Epithelial cell of proximal tubule (primary cell): Measurements from ENCODE around the gene CPLANE1. TPM values are rescaled to one million over a fixed set of nuclear protein-coding genes. Genes with fewer than 3 reads are reported as not detected.

Experiments
- DNase-seq: peaks from one replicate; pipeline ENCODE4 v3.0.0-alpha.2; 2011; ENCODE audit warnings: low read depth
- H3K4me3 ChIP-seq: 2 replicates; pipeline ENCODE4 v1.5.1; 2011; ENCODE audit warnings: low read depth, mild to moderate bottlenecking, low read length
- total RNA-seq: library from RNA; depleted of rRNA; stranded (reverse); fragments of >200 nt; gene quantifications from 2 replicates; pipeline ENCODE4 v1.2.3, GENCODE V29; 2015
- TF ChIP-seq, protein P1 (sequence below): conservative IDR thresholded peaks from 2 replicates; pipeline ENCODE4 v1.5.1; 2012; ENCODE audit warnings: low read depth, mild to moderate bottlenecking, low read length

Gene CPLANE1
- total RNA-seq, 1 donor from 2014 or later = 12.5 TPM

DNA sequence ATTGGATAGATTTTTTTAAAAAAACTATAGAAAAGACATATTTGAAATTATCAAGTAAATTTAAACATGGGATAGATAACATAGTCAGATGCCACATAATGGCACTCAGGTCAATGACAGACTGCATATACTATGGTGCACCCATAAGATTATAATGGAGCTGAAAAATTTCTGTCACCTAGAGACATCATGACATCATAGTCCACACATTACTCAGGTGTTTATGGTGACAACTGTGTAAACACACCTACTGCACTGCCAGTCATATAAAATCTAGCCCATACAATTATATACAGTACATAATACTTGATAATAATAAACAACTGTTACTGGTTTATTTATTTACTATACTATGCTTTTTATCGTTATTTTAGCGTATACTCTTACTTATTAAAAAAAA lies 58.6 kb downstream of the CPLANE1 start:
- DNase-seq = no peak
- H3K4me3 ChIP-seq = no peak overlapping the region
- TF ChIP-seq, protein P1, sequence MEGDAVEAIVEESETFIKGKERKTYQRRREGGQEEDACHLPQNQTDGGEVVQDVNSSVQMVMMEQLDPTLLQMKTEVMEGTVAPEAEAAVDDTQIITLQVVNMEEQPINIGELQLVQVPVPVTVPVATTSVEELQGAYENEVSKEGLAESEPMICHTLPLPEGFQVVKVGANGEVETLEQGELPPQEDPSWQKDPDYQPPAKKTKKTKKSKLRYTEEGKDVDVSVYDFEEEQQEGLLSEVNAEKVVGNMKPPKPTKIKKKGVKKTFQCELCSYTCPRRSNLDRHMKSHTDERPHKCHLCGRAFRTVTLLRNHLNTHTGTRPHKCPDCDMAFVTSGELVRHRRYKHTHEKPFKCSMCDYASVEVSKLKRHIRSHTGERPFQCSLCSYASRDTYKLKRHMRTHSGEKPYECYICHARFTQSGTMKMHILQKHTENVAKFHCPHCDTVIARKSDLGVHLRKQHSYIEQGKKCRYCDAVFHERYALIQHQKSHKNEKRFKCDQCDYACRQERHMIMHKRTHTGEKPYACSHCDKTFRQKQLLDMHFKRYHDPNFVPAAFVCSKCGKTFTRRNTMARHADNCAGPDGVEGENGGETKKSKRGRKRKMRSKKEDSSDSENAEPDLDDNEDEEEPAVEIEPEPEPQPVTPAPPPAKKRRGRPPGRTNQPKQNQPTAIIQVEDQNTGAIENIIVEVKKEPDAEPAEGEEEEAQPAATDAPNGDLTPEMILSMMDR = no peak

DNA sequence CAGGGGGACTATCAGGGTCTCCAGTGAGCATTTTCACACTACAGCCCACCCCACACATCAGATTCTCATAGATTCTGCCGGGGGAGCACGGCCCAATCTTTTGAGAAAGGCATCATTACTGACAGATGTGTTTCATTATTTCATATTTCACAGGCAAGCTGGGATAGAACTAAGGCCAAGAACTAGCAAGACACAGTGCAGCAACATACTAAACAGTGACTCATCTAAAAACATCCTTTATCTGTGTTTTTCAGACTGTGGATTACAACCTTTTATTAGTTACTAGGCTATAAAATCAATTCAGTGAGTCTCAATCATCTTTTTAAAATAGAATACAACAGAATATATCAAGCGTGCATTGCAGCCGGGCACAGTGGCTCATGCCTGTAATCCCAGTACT lies 59.8 kb downstream of the CPLANE1 start:
- no peak overlapping the region for H3K4me3 ChIP-seq
- no peak for DNase-seq
- TF ChIP-seq, protein P1 = no peak

DNA sequence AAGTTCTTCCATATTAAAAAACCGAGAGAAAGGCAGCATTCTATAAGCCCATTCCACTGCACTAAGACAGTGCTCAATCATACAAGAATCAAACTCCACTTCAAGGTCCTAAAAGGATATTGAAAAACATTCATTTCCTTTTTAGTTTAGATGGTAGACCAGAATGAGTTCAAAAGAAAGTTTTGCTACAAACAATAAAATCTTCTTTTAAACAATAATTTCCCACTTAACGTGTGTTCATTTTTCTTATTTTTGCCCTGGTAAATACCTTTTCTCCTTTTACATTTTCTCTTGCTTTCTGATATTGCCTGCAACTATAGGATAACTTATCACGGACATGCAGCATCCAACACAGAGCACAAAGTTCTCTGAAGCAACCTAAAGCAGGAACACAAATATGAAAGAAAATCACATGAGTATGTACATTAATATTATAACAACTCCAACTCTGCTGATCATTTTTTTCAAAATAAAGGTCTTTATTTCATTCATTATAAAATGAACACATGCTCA lies 61.7 kb downstream of the CPLANE1 start:
- DNase-seq = no peak
- H3K4me3 ChIP-seq = no peak overlapping the region
- TF ChIP-seq, protein P1 = no peak

DNA sequence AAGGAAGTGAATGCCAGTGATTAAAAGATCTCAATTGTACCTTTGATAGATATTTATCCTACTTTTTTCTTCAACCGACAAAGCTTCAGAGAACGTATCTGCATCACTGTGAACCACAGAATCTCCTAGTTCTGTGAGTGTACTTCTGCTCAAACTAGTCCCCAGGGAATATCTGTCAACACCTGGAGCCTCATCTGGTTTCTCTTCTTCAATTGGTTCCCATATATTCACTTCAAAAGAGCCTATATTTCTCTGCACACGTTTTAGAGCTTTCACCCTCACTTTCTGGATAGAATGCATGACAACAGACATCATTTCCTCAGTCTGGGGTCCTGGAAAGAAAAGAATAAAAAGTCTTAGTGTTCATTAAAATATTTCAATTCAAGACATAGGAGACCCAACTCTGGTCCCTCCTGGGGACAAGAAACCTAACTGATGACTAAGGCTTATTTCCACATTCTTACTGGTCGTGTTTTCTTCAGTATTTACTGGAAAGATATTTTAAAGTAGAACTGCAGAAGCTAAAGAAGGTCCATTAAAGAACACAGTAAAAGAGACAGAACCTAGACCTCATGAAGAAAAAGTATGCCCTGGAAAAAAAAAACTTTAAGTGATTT lies 64.3 kb downstream of the CPLANE1 start:
- no peak overlapping the region for H3K4me3 ChIP-seq
- no peak for DNase-seq
- TF ChIP-seq, protein P1 = no peak

DNA sequence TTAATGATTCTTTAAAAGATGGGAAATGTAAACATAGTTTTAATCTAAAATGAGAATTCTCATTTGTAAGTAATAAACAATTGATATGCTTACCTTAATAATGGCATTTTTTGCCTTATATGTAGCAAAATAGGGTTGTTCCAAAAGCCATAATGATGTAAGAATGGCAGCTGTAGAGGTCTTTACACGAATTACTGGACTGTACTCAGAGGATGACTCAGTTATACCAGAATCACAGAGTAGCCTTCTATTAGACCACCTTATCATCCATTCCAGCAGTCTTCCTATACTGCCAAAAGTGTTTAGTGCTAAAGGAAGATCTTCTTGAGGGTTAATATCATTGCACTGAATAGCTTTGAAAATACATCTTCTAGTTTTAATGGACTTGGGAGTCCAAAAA lies 66.5 kb downstream of the CPLANE1 start:
- TF ChIP-seq, protein P1 = no peak
- H3K4me3 ChIP-seq = no peak overlapping the region
- DNase-seq = no peak

DNA sequence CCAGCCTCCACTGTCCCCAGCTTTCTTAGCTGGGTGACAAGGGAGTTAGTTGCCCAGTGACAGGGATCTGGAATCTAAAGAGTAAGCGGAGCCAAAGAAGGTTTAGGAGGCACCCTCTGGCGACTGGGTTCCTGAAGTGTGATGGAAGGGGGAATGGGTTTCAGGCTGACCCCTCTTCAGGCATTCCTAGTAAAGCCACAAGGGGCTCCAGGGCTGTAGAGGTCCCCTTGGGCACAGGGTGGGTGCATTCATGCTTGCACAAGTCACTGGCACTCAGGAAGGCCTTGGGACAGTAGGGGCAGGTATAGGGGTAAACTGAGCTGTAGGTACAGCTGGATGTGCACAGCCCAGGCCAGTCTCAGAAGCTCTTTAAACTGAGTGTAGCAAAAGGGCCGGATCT lies 74.2 kb downstream of the CPLANE1 start:
- H3K4me3 ChIP-seq = no peak overlapping the region
- DNase-seq = no peak
- TF ChIP-seq, protein P1 = no peak

DNA sequence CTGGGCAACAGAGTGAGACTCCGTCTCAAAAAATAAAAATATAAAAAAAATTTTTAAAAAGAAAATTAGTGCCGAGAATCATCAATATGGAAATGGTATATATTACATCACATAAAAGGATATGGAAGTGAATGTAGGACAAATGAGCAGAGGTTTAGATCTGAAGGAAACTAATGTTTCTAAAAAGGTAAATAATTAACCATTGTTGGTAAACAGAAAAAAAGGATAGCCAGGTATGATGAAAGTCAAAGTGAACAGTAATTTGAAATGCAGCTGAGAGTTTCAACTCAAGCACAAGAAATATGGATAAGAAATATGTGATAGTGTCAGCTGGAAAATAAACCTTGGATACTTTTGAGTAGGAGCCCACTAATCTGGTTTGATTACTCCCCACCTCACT lies 76.2 kb downstream of the CPLANE1 start:
- DNase-seq = no peak
- H3K4me3 ChIP-seq = no peak overlapping the region
- TF ChIP-seq, protein P1 = no peak
